Neural crest cell (in vitro differentiated cells): ENCODE measurements around the gene MKRN1. TPM values are rescaled to one million over a fixed set of nuclear protein-coding genes. Genes with fewer than 3 reads are reported as not detected.
"Not testable (repeated sequence)": the region's sequence is repeated elsewhere in the genome, so short reads cannot be mapped to it uniquely, and the experiment has no call there.

Source experiments
- DNase-seq: peaks from one replicate; pipeline ENCODE4 v3.0.0; 2021; ENCODE audit warnings: low read depth, mixed read lengths, low spot score
- H3K27ac Mint-ChIP-seq: one replicate; pipeline ENCODE4 v1.8.0; 2021; ENCODE audit warnings: mild to moderate bottlenecking, mixed read lengths; ENCODE audit not compliant: unreplicated experiment
- H3K27me3 Mint-ChIP-seq: 2 replicates; pipeline ENCODE4 v1.8.0; 2021; ENCODE audit warnings: low read depth, mild to moderate bottlenecking, mixed read lengths
- H3K36me3 Mint-ChIP-seq: 2 replicates; pipeline ENCODE4 v1.8.0; 2021; ENCODE audit warnings: low read depth, mild to moderate bottlenecking, mixed read lengths
- H3K4me1 Mint-ChIP-seq: 2 replicates; pipeline ENCODE4 v1.8.0; 2021; ENCODE audit warnings: mixed read lengths
- H3K4me3 Mint-ChIP-seq: one replicate; pipeline ENCODE4 v1.8.0; 2021; ENCODE audit warnings: mild to moderate bottlenecking, mixed read lengths
- H3K9me3 Mint-ChIP-seq: 2 replicates; pipeline ENCODE4 v1.8.0; 2021; ENCODE audit warnings: mixed read lengths
- CTCF ChIP-seq: fragments of 200-600 bp; sonication (generic); conservative IDR thresholded peaks from 2 replicates; pipeline ENCODE4 v1.5.0; 2021; ENCODE audit warnings: antibody characterized with exemption, mild to moderate bottlenecking
- total RNA-seq: library from RNA; stranded (reverse); gene quantifications from 2 replicates; pipeline ENCODE4 v1.2.1, GENCODE V29; 2021

The MKRN1 gene
- total RNA-seq, 1 donor from 2014 or later: 81.2 TPM

- Mint-ChIP-seq H3K27ac (no peak overlapping the region), H3K4me3 (no peak overlapping the region), H3K9me3 (no peaks in the 10 kb centered on the region), H3K36me3 (no peaks in the 10 kb centered on the region), H3K4me1 (no peaks in the 10 kb centered on the region), H3K27me3 (no peaks in the 10 kb centered on the region)
- no peak for TF ChIP-seq CTCF
- no peak for DNase-seq
Measured at GRCh38 chr7:140425718-140426117, 53.6 kb downstream of the MKRN1 start.

- Mint-ChIP-seq H3K36me3 (no peaks in the 10 kb centered on the region), H3K4me1 (no peaks in the 10 kb centered on the region), H3K9me3 (no peaks in the 10 kb centered on the region), H3K4me3 (no peak overlapping the region), H3K27ac (no peak overlapping the region), H3K27me3 (no peaks in the 10 kb centered on the region)
- TF ChIP-seq CTCF: no peak
- DNase-seq: no peak
Measured at GRCh38 chr7:140423501-140423900, 55.8 kb downstream of the MKRN1 start.

- H3K9me3 Mint-ChIP-seq: no peaks in the 10 kb centered on the region
- H3K27me3 Mint-ChIP-seq: no peaks in the 10 kb centered on the region
- TF ChIP-seq CTCF: no peak
- DNase-seq: no peak
- H3K27ac Mint-ChIP-seq: no peak overlapping the region
- no peaks in the 10 kb centered on the region for H3K4me1 Mint-ChIP-seq
- no peaks in the 10 kb centered on the region for H3K36me3 Mint-ChIP-seq
- H3K4me3 Mint-ChIP-seq: no peak overlapping the region
Measured at GRCh38 chr7:140421521-140421920, 57.8 kb downstream of the MKRN1 start.

GRCh38 chr7:140418653-140419052 is 60.7 kb downstream of the MKRN1 start:
- Mint-ChIP-seq H3K27ac (no peak overlapping the region), H3K36me3 (no peaks in the 10 kb centered on the region), H3K4me3 (no peak overlapping the region), H3K4me1 (peaks cover 5% of the 10 kb centered on the region), H3K27me3 (no peaks in the 10 kb centered on the region), H3K9me3 (no peaks in the 10 kb centered on the region)
- no peak for TF ChIP-seq CTCF
- no peak for DNase-seq

- H3K9me3 Mint-ChIP-seq, H3K27ac Mint-ChIP-seq, H3K4me1 Mint-ChIP-seq, H3K27me3 Mint-ChIP-seq, DNase-seq, H3K4me3 Mint-ChIP-seq, H3K36me3 Mint-ChIP-seq: not testable (repeated sequence)
Measured at GRCh38 chr7:140418156-140418472, 61.2 kb downstream of the MKRN1 start.

GRCh38 chr7:140417456-140418155 is 61.7 kb downstream of the MKRN1 start:
- no peak for TF ChIP-seq CTCF
- Mint-ChIP-seq H3K4me3 (no peak overlapping the region), H3K27ac (no peak overlapping the region), H3K4me1 (peaks cover 5% of the 10 kb centered on the region), H3K9me3 (no peaks in the 10 kb centered on the region), H3K27me3 (no peaks in the 10 kb centered on the region), H3K36me3 (no peaks in the 10 kb centered on the region)
- DNase-seq: no peak
